ENCODE results near the gene MCTP2.
"Not testable (repeated sequence)": the region's sequence is repeated elsewhere in the genome, so short reads cannot be mapped to it uniquely, and the experiment has no call there.

Gene MCTP2

DNA sequence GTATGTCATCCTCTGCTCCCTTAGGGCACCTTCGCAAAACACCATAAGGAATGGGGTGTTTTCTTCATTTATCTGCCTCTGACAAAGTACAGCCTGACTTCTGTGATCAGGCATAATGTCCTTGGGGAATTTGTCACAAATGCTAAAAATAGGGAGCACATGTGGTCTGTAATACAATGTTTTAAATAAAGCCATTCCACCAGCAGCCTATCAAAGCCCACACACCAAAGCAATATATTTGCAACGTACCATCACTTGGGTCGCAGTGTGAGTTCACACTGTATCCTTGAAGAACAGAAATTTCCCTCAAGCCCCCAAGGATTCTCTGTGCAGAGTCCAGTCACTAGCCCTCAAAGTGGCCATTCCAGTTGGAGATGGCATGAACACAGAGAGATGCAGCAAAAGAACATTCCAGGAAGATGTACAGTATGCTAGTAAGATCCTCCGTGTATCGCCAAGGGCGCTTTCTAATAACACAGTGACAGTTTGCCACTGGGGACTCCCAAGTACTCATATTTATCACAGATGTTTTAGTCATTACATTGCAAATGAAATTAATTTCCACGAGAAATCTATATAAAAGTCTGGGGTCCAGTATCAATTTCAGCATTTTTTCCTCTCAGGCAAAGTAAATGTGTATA lies 246.7 kb downstream of the MCTP2 start:
- no peak for DNase-seq

DNA sequence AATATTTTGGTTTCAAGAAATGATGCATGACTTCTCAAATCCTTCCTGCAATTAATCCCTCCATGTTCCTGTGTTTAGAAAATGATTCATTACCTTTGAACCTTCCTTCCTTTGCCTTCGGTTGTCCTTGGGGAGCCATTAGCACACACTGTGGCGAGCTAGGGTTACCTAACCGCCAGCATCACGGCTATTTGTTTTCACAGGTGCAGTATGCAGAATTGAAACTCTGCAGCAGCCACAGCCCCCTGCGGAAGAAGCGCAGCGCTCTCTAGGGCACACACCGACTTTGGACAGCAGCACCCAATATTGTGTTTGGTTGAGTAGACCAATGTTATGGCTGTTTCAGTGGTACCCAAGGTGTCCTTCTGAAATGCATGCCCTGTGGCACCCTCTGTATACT lies 247.4 kb downstream of the MCTP2 start:
- peak; percentile 1 for DNase-seq

DNA sequence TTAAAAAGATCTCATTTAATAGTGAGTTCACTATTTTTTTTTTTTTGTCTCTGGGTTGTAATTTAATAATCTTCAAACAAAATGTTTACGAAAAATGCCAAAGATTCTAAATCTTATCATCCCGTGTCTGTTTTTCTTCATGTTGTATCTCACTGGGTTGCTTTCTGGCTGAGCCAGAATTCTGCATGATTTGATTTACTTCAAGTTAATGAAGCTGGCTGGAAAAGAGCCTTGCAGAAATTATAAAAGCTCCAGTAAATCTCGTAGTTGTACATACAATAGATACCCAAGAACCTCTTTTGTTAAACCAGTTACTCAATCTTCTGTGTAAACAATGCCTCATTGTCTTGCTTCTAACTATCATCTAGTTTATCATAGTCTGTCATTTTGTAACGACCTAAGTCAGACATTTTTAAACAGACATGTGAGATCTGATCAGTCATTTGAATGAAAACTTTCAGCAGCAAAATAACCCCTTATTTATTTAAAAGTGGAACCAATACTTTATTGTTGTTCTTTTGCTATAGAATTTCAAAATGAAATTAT lies 249.0 kb downstream of the MCTP2 start:
- DNase-seq, result peak; percentile 1

DNA sequence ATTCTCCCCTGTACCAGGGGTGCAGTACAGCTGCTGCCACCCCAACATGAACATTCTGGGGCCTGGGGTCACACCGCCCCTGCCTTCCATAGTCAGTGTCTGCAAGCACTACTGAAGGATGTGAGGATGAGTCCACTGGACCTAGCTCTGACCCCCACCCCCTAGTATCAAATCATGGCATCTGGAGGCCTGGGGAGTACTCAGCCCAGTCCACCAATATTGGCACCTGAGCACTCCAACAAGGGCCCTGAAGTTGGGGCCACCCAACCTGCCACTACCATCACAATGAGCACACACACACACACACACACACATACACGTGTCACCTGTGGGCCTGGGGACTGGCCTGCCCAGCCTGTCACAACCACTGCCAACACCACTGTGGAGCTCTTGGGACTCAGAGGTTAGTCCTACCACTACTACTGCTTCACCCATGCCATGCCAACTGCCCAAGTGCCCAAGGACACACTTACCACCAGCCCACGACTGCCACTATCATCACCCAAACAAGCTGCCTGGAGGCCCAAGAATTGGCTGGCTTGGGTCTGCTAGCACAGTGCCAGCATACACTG lies 253.9 kb downstream of the MCTP2 start:
- DNase-seq, result no peak

DNA sequence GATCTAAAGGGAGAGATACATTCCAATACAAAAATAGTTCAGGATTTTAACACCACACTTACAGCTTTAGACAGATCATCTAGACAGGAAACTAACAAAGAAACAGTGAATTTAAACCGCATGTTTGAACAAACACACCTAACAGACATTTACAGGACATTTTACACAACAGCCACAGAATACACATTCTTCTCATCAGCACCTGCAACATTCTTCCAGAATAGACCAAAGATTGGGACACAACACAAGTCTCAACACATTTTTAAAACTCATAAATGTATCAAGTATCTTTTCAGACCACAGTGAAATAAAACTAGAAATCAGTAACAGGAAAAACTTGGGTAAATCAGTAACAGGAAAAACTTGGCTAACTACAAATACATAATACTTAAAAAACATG lies 256.3 kb downstream of the MCTP2 start:
- DNase-seq, result no peak

DNA sequence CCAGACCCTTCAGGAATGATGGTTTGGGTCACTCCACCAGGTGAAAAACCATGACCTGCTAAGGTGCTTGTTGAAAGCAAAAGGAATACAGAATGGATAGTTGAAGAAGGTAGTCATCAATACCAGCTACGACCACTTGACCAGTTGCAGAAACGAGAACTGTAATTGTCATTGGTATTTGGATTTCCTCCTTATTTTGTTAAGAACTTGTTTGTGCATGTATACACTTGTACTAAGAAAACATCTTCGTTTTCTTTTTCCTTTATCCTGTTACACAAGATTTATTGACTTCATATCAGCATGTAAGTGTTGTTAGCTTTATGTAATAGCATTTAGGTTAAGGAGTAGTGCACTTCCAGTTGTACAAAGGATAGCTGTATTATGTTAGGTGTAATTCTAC lies 261.8 kb downstream of the MCTP2 start:
- no peak for DNase-seq

DNA sequence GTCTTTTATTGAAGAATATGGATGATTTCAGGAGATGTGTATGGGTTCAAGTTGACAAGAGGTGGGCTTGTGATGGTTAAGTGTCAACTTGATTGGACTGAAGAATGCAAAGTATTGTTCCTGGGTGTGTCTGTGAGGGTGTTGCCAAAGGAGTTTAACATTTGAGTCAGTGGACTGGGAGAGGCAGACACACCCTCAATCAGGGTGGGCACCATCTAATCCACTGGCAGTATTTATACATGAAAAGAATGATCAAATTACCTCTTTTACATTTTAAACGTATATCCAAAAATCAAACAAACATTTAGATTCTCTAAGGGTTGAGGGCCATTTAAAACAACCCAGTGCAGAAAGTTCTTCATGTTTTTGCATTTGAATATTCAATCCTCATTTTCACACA lies 262.2 kb downstream of the MCTP2 start:
- DNase-seq, result not testable (repeated sequence)

DNA sequence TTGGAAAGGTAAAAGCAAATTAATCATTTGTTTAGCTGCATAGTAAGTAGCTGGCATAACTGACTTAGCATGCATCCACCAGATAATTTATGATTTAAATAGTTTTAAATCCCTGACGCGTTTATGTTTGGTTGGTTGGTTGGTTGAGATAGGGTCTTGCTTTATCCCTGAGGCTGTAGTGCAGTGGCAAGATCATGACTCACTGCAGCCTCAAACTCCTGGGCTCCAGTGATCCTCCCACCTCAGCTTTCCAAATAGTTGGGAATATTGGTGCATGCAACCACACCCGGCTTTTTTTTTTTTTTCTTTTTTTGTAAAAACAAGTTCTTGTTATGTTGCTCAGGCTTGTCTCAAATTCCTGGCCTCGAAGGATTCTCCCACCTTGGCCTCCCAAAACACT lies 263.4 kb downstream of the MCTP2 start:
- DNase-seq, result no peak

DNA sequence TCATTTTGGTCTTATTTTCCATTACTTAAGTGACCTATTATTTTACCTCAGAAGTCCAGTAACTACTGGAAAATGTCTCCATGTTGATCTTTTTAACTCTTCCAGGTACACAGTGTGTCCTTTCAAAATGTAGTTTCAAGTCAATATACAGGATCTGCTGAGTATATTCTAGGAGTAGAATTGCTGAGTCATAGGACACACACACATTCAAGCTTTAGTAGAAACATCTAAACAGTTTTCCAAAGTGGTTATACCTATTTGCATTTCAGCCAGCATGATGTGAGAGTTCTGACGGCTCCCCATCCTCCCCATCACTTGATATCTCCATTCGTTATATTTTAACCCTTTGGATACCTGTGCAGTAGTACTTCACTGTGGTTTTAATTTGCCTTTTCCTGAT lies 271.9 kb downstream of the MCTP2 start:
- DNase-seq, result no peak

DNA sequence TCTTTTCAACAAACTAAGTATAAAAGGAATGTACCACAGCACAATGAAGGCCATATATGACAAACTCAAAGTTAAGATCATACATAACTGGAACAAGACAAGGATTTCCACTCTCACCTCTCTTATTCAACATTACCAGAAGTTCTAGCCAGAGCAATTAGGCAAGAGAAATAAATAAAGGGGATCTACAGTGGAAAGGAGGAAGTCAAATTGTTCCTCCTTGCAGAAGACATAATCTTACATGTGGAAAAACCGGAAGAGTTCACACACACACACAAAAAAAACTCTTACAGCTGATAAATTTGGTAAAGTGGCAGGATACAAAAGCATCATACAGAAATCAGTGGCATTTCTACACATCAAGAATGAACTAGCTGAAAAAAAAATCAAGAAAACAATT lies 277.9 kb downstream of the MCTP2 start:
- no peak for DNase-seq

DNA sequence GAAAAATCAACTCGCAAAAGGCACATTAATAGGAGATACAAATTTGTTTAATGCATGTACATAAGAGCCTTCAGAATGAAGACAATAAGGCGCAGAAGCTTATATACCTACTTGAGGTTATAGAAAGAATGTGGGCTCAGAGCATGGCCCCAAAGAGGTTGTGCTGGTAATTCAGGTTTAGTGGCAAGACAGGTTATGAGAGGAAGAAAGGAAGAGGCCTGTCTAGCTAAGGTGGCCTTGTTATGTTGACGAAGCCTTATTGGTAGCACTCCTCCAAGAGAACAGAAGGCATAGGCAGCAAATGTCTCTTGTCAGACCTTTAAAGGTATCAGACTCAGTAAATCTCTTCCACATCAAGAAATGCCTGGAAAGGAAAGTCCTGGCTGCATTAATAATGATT lies 290.8 kb downstream of the MCTP2 start:
- DNase-seq, result no peak

DNA sequence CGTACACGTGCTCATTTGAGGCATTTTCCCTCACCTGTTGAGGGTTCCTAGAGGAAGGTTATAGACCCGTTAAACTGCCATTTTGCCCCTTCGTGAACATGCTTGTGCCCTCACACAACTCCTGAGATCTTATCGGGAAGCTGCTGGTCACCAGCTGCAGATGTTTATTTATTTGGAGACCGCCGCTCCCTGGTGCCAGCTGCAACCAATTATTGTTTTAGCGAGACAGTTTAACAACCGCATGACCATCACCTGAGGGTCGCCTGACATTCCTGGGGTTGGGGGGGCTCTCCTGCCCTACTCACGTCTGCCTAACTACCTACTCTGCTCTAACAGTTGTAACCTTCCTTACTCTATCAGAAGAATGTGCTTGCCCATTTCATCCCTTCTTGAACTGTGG lies 292.5 kb downstream of the MCTP2 start:
- no peak for DNase-seq

DNA sequence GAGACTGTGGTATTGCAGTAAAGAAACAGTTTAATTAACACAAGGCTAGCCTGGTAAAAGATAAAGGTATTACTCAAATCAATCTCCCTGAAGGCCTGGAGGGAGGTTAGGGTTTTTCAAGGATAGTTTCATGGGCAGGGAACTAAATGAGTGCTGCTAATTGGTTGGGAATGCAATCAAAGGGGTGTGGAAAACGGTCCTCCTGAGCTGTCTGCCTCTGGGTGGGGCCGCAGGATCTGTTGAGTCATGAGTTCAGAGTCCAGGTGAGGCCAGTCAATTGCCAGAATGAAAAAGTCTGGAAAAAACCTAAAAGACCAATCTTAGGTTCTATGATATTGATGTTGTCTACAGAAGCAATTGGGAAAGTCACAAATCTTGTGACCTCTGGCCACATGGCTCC lies 293.2 kb downstream of the MCTP2 start:
- DNase-seq, result no peak

DNA sequence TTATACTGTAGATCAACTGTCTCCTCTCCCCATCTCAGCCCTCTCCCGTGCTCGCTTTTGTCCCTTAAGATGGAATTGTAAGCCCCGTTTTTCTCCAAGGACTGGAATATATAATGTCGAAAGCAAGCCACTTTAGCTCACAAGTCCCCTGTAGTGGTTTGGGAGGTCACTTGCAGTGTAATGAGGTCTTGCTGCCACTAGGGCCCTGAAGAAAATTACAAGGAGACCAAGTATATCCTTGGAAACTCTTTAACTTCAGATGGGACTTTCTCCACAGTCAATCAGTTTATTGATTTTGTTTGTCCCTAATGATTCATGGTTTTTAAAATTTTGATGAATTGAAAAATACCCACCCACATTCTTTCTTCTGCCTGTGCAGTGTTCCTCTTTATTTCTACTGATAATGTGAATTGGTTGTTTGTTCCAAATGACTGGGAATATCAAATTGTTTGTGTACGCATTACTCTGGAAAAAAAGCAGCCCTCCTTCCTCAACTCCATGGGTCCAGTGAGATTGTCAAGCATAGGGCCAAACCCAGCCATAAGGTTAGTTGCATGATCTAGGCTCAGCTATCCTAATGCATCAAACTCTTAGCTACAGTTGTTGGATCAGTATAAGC lies 294.8 kb downstream of the MCTP2 start:
- DNase-seq, result no peak

DNA sequence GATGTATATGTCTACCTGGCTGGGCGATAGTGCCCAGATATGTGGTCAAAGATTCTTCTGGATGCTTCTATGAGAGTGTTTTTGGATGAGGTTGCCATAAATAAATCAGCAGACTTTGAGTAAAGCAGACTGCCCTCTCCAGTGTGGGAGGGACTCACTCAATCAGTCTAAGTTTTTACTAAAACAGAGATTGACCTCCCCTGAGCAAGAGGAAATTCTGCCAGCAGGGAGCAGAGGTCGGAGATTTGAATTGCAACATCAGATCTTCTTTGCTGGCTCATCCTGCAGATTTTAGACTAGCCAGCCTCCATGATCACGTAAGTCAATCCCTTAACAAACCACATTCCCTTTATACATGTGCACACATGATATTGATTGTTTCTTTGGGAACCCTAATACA lies 300.9 kb downstream of the MCTP2 start:
- DNase-seq, result no peak
